GM12878 (cell line): ENCODE measurements around the gene ACTL6B.

Source experiments
- ASH2L ChIP-seq: fragments of 300-600, 200-600 bp; sonication (generic); IDR thresholded peaks from 2 replicates; pipeline ENCODE4 v1.6.1; 2017; ENCODE audit warnings: low read depth, mild to moderate bottlenecking, borderline replicate concordance
- CHD2 ChIP-seq: IDR thresholded peaks from 2 replicates; pipeline ENCODE4 v1.6.1; 2011; ENCODE audit warnings: low read depth, low read length, improper control_type of control experiment, borderline replicate concordance
- CTCF ChIP-seq, 3 experiments: IDR thresholded peaks in 2 of 3; conservative IDR thresholded peaks in 1 of 3; 2 replicates each; pipeline ENCODE4 v1.5.1; 2011; ENCODE audit warnings: low read depth in 3 of 3, low read length in 3 of 3, mild to moderate bottlenecking in 3 of 3, control low read depth in 2 of 3, moderate library complexity in 2 of 3, inconsistent platforms in 1 of 3, mixed read lengths in 1 of 3; ENCODE audit not compliant: control insufficient read depth in 2 of 3, insufficient read depth in 1 of 3; ENCODE audit errors: extremely low read depth in 1 of 3
- ESRRA ChIP-seq: IDR thresholded peaks from 2 replicates; pipeline ENCODE4 v1.6.1; 2012; ENCODE audit warnings: mild to moderate bottlenecking, low read length, improper control_type of control experiment
- EZH2 ChIP-seq: IDR thresholded peaks from 2 replicates; pipeline ENCODE4 v1.6.1; 2012; ENCODE audit warnings: low read depth, mild to moderate bottlenecking, control low read depth, inconsistent platforms, low read length, borderline replicate concordance; ENCODE audit not compliant: control insufficient read depth
- MYB ChIP-seq: fragments of 150-350 bp; IDR thresholded peaks from 2 replicates; pipeline ENCODE4 v1.6.1; 2014; ENCODE audit warnings: mild to moderate bottlenecking, low read depth, low read length, borderline replicate concordance
- MYC ChIP-seq: IDR thresholded peaks from 2 replicates; pipeline ENCODE4 v1.6.1; 2011; ENCODE audit warnings: mild to moderate bottlenecking, low read length, moderate library complexity, inconsistent platforms; ENCODE audit not compliant: insufficient read depth, insufficient replicate concordance, insufficient read length, severe bottlenecking
- POLR2A ChIP-seq: IDR thresholded peaks from 2 replicates; pipeline ENCODE4 v1.6.1; 2011; ENCODE audit warnings: low read depth, mild to moderate bottlenecking, low read length
- RAD21 ChIP-seq: IDR thresholded peaks from 2 replicates; pipeline ENCODE4 v1.6.1; 2011; ENCODE audit warnings: mild to moderate bottlenecking, low read depth, low read length, moderate library complexity; ENCODE audit not compliant: insufficient read depth
- TBL1XR1 ChIP-seq: IDR thresholded peaks from 2 replicates; pipeline ENCODE4 v1.6.1; 2012; ENCODE audit warnings: low read depth, low read length, improper control_type of control experiment
- USF2 ChIP-seq: IDR thresholded peaks from 2 replicates; pipeline ENCODE4 v1.6.1; 2011; ENCODE audit warnings: low read depth, low read length, improper control_type of control experiment, borderline replicate concordance

GRCh38 chr7:100613412-100614175, 42.7 kb downstream of the ACTL6B start:
- TF ChIP-seq EZH2 (no peak), RAD21 (no peak), MYB (no peak), ASH2L (no peak), CTCF (IDR thresholded peaks at IDR 0.05 in 2 of 3, conservative IDR thresholded peaks at IDR 0.05 in 1 of 3; ENCODE audit: control insufficient read depth in 2 of 3, extremely low read depth in 1 of 3, insufficient read depth in 1 of 3, low read depth in 3 of 3, low read length in 3 of 3) (no peak), POLR2A (no peak), USF2 (no peak), MYC (no peak), TBL1XR1 (no peak), CHD2 (no peak), ESRRA (no peak)
